K562 (cell line): ENCODE measurements around the gene PTPRG. TPM values are rescaled to one million over a fixed set of nuclear protein-coding genes. Genes with fewer than 3 reads are reported as not detected.

Experiments used
- ATAC-seq: fragments of 200-7000 bp; cut with Tn5 transposase; 3 replicates; pipeline ENCODE4 v1.9.1; 2020; ENCODE audit warnings: moderate library complexity
- BruUV-seq: library from RNA; stranded (reverse); fragments of 400-500 nt; replicated peaks from 2 replicates; lab custom pipeline; 2021; lab: Mats Ljungman, UMichigan
- CTCF ChIA-PET: fragments of 300-600 bp; formaldehyde crosslinking; extraction: SDS; loops from one replicate; lab custom pipeline; 2021; ENCODE audit warnings: low intra/inter-chr PET ratio; lab: Yijun Ruan, JAX
- POLR2A ChIA-PET: fragments of 300-600, 350-650 bp; sonication (Branson Sonifier 250); formaldehyde crosslinking; extraction: SDS; loops from one replicate; lab custom pipeline; 2021; ENCODE audit warnings: antibody characterized with exemption, inconsistent platforms; lab: Yijun Ruan, JAX
- DNase-seq, 4 experiments: peaks; one replicate each; pipeline versions ENCODE4 v3.0.0 to v3.0.0-alpha.2; 2011 to 2018; ENCODE audit warnings: low spot score in 3 of 4, mixed read lengths in 3 of 4; ENCODE audit errors: extremely low read depth in 1 of 4
- FAIRE-seq: peaks from 2 replicates; lab custom pipeline; 2011; peaks lifted over from hg19 to GRCh38; lab: Jason Lieb, UNC
- H2AFZ ChIP-seq: 2 replicates; pipeline ENCODE4 v1.6.0; 2011; ENCODE audit warnings: low read depth, low read length, control low read depth, inconsistent platforms
- H3K27ac ChIP-seq: fragments of 200-600 bp; 3 replicates; pipeline ENCODE4 v1.8.0; 2011; ENCODE audit warnings: low read depth, mild to moderate bottlenecking, control low read depth, inconsistent platforms, low read length, moderate library complexity, mixed read lengths; ENCODE audit errors: extremely low read depth
- H3K27me3 ChIP-seq, 2 experiments: fragments of 300-600 bp in 1 of 2; 2 replicates in 1 of 2; 3 replicates in 1 of 2; pipeline versions ENCODE4 v1.6.0 to v1.8.0; 2011; ENCODE audit warnings: inconsistent platforms in 2 of 2, low read length in 2 of 2, mild to moderate bottlenecking in 1 of 2, mixed read lengths in 1 of 2, moderate library complexity in 1 of 2; ENCODE audit not compliant: control insufficient read depth in 2 of 2, insufficient read depth in 2 of 2
- H3K36me3 ChIP-seq: fragments of 300-600 bp; 3 replicates; pipeline ENCODE4 v1.8.0; 2011; ENCODE audit warnings: mild to moderate bottlenecking, low read length, inconsistent platforms; ENCODE audit not compliant: control insufficient read depth, insufficient read depth
- H3K4me1 ChIP-seq, 2 experiments: fragments of 200-600 bp in 1 of 2; replicated peaks in 1 of 2; 2 replicates in 1 of 2; 3 replicates in 1 of 2; pipeline versions ENCODE4 v1.5.1 to v1.8.0; 2011; ENCODE audit warnings: inconsistent platforms in 2 of 2, low read length in 2 of 2, mild to moderate bottlenecking in 1 of 2, mixed read lengths in 1 of 2, moderate library complexity in 1 of 2; ENCODE audit not compliant: control insufficient read depth in 2 of 2, insufficient read depth in 2 of 2
- H3K4me2 ChIP-seq: 2 replicates; pipeline ENCODE4 v1.6.1; 2011; ENCODE audit warnings: low read length, control low read depth, inconsistent platforms, mixed read lengths; ENCODE audit not compliant: insufficient read depth
- H3K4me3 ChIP-seq: fragments of 200-600 bp; sonication (generic), shearing (Covaris generic); 2 replicates; pipeline ENCODE4 v1.5.1; 2016; ENCODE audit warnings: control low read depth, inconsistent platforms
- H3K79me2 ChIP-seq: fragments of 200-600 bp; 3 replicates; pipeline ENCODE4 v1.8.0; 2011; ENCODE audit warnings: low read length, inconsistent platforms; ENCODE audit not compliant: control insufficient read depth, insufficient read depth
- H3K9ac ChIP-seq, 2 experiments: 2 replicates each; pipeline versions ENCODE4 v1.6.0 to v1.6.1; 2011; ENCODE audit warnings: low read depth in 2 of 2, low read length in 2 of 2, control low read depth in 1 of 2, inconsistent platforms in 1 of 2, mild to moderate bottlenecking in 1 of 2, mixed read lengths in 1 of 2; ENCODE audit not compliant: insufficient read depth in 1 of 2
- H3K9me1 ChIP-seq: one replicate; pipeline ENCODE4 v1.6.0; 2011; ENCODE audit warnings: inconsistent platforms, mild to moderate bottlenecking, low read length, moderate library complexity; ENCODE audit not compliant: control insufficient read depth, insufficient read depth
- H3K9me3 ChIP-seq: replicated peaks from 2 replicates; pipeline ENCODE4 v1.5.1; 2011; ENCODE audit warnings: low read depth, low read length, inconsistent platforms; ENCODE audit not compliant: control insufficient read depth, insufficient read depth
- H4K20me1 ChIP-seq: replicated peaks from 2 replicates; pipeline ENCODE4 v1.6.1; 2011; ENCODE audit warnings: low read length, inconsistent platforms, mixed read lengths; ENCODE audit not compliant: control insufficient read depth, insufficient read depth
- ELF2 ChIP-seq: fragments of 250-450 bp; sonication (Bioruptor Pico); IDR thresholded peaks from 2 replicates; pipeline ENCODE4 v1.5.0; 2021; ENCODE audit warnings: mild to moderate bottlenecking
- FOS ChIP-seq: IDR thresholded peaks from 3 replicates; pipeline ENCODE4 v1.6.1; 2011; ENCODE audit not compliant: insufficient read length; ENCODE audit errors: extremely low read depth
- NR2F6 ChIP-seq: fragments of 450-650 bp; formaldehyde crosslinking; IDR thresholded peaks from 2 replicates; pipeline ENCODE4 v1.4.0; 2020; ENCODE audit warnings: mild to moderate bottlenecking
- ZNF449 ChIP-seq: fragments of 250-450 bp; sonication (Bioruptor Pico); IDR thresholded peaks from 2 replicates; pipeline ENCODE4 v1.8.0; 2022; ENCODE audit warnings: moderate library complexity, mild to moderate bottlenecking, inconsistent platforms
- WGBS: fragments of 100-300 bp; shearing (Covaris generic); methylation state at CpG from one replicate; pipeline ENCODE4 v1.1.6; 2016; ENCODE audit warnings: low coverage, mixed read lengths; ENCODE audit not compliant: insufficient coverage; ENCODE audit errors: missing lambda C conversion rate; 5-methylcytosine and 5-hydroxymethylcytosine counted together
- in situ Hi-C: fragments of 300-500 bp; cut with MboI; formaldehyde crosslinking; loops from 4 replicates; pipeline ENCODE4 v1.15.0; 2018; ENCODE audit warnings: inconsistent platforms, mixed read lengths
- intact Hi-C: fragments of 100-400 bp; cut with micrococcal nuclease; formaldehyde crosslinking; loops from 2 replicates; pipeline ENCODE4 v1.14.2; 2022
- polyA plus RNA-seq, 8 experiments: library from polyadenylated mRNA; depleted of rRNA in 4 of 8; stranded (reverse) in 5 of 8; unstranded in 3 of 8; fragments of >200 nt; fragmentation: Nextera tagmentation in 2 of 8; fragmentation: Illumina TruSeq in 1 of 8; extraction: Ambion mirVana in 2 of 8; extraction: Trizol in 1 of 8; gene quantifications; 2 replicates each; pipeline versions ENCODE4 v1.2.1 to v1.2.3, GENCODE V29; 2011 to 2014; ENCODE audit warnings: inconsistent platforms in 1 of 8, missing spikeins in 1 of 8
- total RNA-seq, 7 experiments: library from RNA; depleted of rRNA in 6 of 7; stranded (reverse); fragments of >200 nt in 6 of 7; fragmentation: Illumina TruSeq in 2 of 7; extraction: Trizol in 2 of 7; gene quantifications; 2 replicates each; pipeline versions ENCODE4 v1.2.1 to v1.2.3, GENCODE V29; 2011 to 2021; ENCODE audit warnings: low replicate concordance in 1 of 7

Gene PTPRG
- total and polyA plus RNA-seq, 9 of the 15 experiments (the other 6 are each of a cell fraction or from before 2014, with no cell fraction given) = 0.16 TPM; not detected in 8

GRCh38 chr3:61876797-61877196 lies 315.4 kb downstream of the PTPRG start:
- Histone ChIP-seq H3K27ac (no peak overlapping the region), H3K27me3 (no peaks in the 10 kb centered on the region), H3K79me2 (no peaks in the 10 kb centered on the region), H3K9ac (no peak overlapping the region), H3K4me3 (no peak overlapping the region), H3K4me2 (no peak overlapping the region), H4K20me1 (no peaks in the 10 kb centered on the region), H3K9me3 (no peaks in the 10 kb centered on the region), H3K36me3 (no peaks in the 10 kb centered on the region), H2AFZ (no peak overlapping the region), H3K4me1 (no peaks in the 10 kb centered on the region), H3K9me1 (no peaks in the 10 kb centered on the region)
- CTCF ChIA-PET = no interaction called here
- no peak for DNase-seq
- 6% methylated on average over 2 of the region's 2 CpGs for WGBS
- ATAC-seq = no peak
- in situ Hi-C loops = no loop called here
- intact Hi-C loops = no loop called here
- TF ChIP-seq ELF2 (CRISPR knock-in tag) = no peak
- TF ChIP-seq FOS = no peak
- TF ChIP-seq ZNF449 (CRISPR knock-in tag) = no peak
- TF ChIP-seq NR2F6 (CRISPR knock-in tag) = no peak
- BruUV-seq = no TSS peak
- POLR2A ChIA-PET = no interaction called here
- FAIRE-seq = no peak
